Ovary (tissue), 3 donors: ENCODE results near the gene CELF4.

ENCODE experiments used
- CTCF ChIP-seq, 3 donors: fragments of 450-650 bp in 2 of 3; fragments of 200-600 bp in 1 of 3; IDR thresholded peaks; one replicate each; pipeline versions ENCODE4 v1.5.1 to v1.8.0; 2016 to 2022; ENCODE audit warnings: antibody characterized with exemption in 3 of 3, mild to moderate bottlenecking in 1 of 3
- POLR2A ChIP-seq: fragments of 450-650 bp; IDR thresholded peaks from one replicate; pipeline ENCODE4 v1.6.1; 2017; ENCODE audit warnings: antibody characterized with exemption, mild to moderate bottlenecking, moderate library complexity
- donor health status: DM: no; HTN: no; CAD: no.

- TF ChIP-seq CTCF (IDR thresholded peaks at IDR 0.05), result no peak
- no peak for TF ChIP-seq POLR2A
Measured at GRCh38 chr18:37511721-37512298, 53.8 kb downstream of the CELF4 start.
